BJ (cell line): Measurements from ENCODE around the gene EFNA3. TPM values are rescaled to one million over a fixed set of nuclear protein-coding genes. Genes with fewer than 3 reads are reported as not detected.

Experiments
- CTCF ChIA-PET: fragments of 350-600 bp; formaldehyde crosslinking; extraction: SDS; loops from one replicate; lab custom pipeline; 2021; ENCODE audit warnings: antibody characterized with exemption, inconsistent platforms; lab: Yijun Ruan, JAX
- POLR2A ChIA-PET: fragments of 300-600 bp; sonication (Branson Sonifier 250); formaldehyde crosslinking; extraction: SDS; loops from one replicate; lab custom pipeline; 2021; ENCODE audit warnings: antibody characterized with exemption; lab: Charles Lee
- DNase-seq: peaks from one replicate; pipeline ENCODE4 v3.0.0-alpha.2; 2011; ENCODE audit warnings: low read depth
- H3K27me3 ChIP-seq: 2 replicates; pipeline ENCODE4 v1.6.0; 2011; ENCODE audit warnings: low read length; ENCODE audit not compliant: control insufficient read depth, insufficient read depth
- H3K36me3 ChIP-seq: 2 replicates; pipeline ENCODE4 v1.5.1; 2011; ENCODE audit warnings: low read length; ENCODE audit not compliant: control insufficient read depth, insufficient read depth
- H3K4me3 ChIP-seq: 2 replicates; pipeline ENCODE4 v1.5.1; 2011; ENCODE audit warnings: low read depth, mild to moderate bottlenecking, control low read depth, low read length
- polyA plus RNA-seq: library from polyadenylated mRNA; depleted of rRNA; stranded (reverse); fragments of >200 nt; gene quantifications from 2 replicates; pipeline ENCODE4 v1.2.3, GENCODE V29; 2011
- TF ChIP-seq, protein P1 (sequence below): IDR thresholded peaks from 2 replicates; pipeline ENCODE4 v1.5.1; 2011; ENCODE audit warnings: low read depth, mild to moderate bottlenecking, control low read depth, inconsistent platforms, low read length, moderate library complexity; ENCODE audit not compliant: insufficient read depth

The EFNA3 gene
- polyA plus RNA-seq, 1 experiment = 1.8 TPM

DNA sequence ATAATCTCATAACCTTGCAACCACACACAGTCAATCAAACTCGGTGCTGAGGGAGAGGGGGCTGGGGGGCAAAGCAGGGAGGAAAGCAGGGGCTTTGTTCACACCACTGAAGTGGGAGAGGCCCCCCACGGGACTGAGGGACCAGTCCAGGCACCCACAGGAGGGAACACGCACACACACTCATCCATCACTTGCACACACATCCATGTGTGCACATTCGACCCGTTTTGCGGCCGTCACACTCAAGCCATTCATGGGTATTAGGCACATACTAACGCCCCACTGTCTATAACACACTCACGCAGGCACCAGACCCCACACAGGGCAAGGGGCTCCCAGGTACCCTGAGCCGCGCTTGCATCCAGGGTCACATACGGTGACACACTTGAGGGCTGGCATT is 14.0 kb downstream of the EFNA3 start:
- ChIA-PET CTCF (interaction anchor here (1.7 to 6.7 kb wide), 9 partner anchors 24 to 82 kb away, joined by 5 to 259 read pairs (median 15); partner anchors contain the start of genes EFNA4 and KRTCAP2), POLR2A (no interaction called here)
- no peaks in the 10 kb centered on the region for H3K36me3 ChIP-seq
- no peak overlapping the region for H3K4me3 ChIP-seq
- TF ChIP-seq, protein P1, sequence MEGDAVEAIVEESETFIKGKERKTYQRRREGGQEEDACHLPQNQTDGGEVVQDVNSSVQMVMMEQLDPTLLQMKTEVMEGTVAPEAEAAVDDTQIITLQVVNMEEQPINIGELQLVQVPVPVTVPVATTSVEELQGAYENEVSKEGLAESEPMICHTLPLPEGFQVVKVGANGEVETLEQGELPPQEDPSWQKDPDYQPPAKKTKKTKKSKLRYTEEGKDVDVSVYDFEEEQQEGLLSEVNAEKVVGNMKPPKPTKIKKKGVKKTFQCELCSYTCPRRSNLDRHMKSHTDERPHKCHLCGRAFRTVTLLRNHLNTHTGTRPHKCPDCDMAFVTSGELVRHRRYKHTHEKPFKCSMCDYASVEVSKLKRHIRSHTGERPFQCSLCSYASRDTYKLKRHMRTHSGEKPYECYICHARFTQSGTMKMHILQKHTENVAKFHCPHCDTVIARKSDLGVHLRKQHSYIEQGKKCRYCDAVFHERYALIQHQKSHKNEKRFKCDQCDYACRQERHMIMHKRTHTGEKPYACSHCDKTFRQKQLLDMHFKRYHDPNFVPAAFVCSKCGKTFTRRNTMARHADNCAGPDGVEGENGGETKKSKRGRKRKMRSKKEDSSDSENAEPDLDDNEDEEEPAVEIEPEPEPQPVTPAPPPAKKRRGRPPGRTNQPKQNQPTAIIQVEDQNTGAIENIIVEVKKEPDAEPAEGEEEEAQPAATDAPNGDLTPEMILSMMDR = no peak
- no peak for DNase-seq
- H3K27me3 ChIP-seq = peaks cover 8% of the 10 kb centered on the region

DNA sequence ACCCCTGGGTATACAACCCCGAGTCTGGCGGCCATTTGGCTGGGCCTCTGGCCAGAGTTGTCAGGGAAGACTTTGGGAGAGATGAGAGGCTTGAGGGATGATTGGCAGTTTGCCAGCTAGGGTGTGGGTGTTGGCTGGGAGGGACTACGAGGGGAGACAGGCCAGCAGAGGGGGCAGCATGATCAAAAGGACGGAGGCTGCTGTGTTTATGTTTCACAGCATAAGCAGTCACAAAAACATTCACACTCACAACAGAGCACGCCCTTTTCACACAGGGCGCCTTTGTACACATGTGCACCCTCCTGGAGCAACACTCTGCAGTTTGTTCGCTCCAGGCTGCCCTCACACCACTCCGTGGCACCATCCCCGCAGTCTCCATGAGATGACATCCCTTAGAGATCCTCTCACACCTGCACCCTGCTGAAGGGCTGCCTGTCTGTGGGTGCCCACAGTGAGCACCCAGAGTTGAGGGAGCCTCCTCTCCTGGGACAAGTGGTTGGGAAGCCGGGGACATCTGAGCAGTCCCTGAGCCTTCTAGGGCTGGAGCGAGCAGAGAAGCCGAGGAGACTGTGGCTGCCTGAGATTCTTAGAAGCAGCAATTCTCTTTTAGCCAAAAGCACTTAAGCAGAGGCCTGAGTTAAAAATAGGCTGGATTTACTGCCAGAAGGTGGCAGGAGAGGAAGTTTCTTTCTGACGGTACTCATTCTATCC is 15.4 kb downstream of the EFNA3 start:
- no peak for DNase-seq
- H3K36me3 ChIP-seq = no peaks in the 10 kb centered on the region
- peaks cover 8% of the 10 kb centered on the region for H3K27me3 ChIP-seq
- no peak overlapping the region for H3K4me3 ChIP-seq
- ChIA-PET POLR2A (no interaction called here), CTCF (interaction anchor here (2.4 to 6.7 kb wide), 2 partner anchors 73 to 74 kb away, joined by 19 to 259 read pairs; partner anchors contain the start of gene KRTCAP2)
- TF ChIP-seq, protein P1 = peak; percentile 55

DNA sequence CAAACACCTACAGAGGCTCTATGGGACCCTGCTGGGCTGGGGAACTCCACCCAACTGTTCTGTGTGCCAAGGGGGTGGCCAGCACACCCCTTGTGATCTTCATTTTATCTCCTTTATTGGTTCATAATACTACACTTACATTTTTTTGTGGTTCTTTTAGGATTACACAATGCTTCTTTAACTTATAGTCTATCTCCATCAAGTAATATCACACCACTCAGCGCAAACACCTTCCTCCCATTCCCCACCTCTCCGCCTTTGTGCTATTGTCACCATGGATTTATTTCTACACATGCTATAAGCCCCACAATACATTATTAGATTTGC is 15.9 kb downstream of the EFNA3 start:
- H3K4me3 ChIP-seq = no peak overlapping the region
- H3K36me3 ChIP-seq = no peaks in the 10 kb centered on the region
- ChIA-PET CTCF (interaction anchor here (0.8 to 2.4 kb wide), 5 partner anchors 9 to 78 kb away, joined by 3 to 19 read pairs (median 10); partner anchors contain the start of gene KRTCAP2), POLR2A (no interaction called here)
- H3K27me3 ChIP-seq = peaks cover 8% of the 10 kb centered on the region
- DNase-seq = no peak
- TF ChIP-seq, protein P1 = no peak

DNA sequence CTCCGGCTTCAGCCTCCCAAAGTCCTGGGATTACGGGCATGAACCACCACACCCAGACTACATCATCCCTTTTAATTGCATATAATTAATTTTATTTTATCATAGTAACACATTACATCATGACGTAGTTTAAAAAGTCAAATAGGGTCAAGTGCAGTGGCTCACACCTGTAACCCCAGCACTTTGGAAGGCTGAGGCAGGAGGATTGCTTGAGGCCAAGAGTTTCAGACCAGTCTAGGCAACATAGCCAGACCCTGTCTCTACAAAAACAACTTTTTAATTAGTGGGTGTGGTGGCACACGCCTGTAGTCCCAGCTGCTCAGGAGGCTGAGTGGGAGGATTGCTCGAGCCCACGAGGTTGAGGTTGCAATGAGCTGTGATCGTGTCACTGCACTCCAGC is 20.7 kb downstream of the EFNA3 start:
- no peak for DNase-seq
- H3K36me3 ChIP-seq = no peaks in the 10 kb centered on the region
- POLR2A ChIA-PET = no interaction called here
- no peak overlapping the region for H3K4me3 ChIP-seq
- CTCF ChIA-PET = interaction anchor here (1.4 to 4.5 kb wide), 4 partner anchors 13 to 74 kb away, joined by 3 to 27 read pairs (median 7); partner anchors contain the start of gene KRTCAP2
- TF ChIP-seq, protein P1 = no peak
- H3K27me3 ChIP-seq = peaks cover 4% of the 10 kb centered on the region; the same call in 1 of the 2 replicates

DNA sequence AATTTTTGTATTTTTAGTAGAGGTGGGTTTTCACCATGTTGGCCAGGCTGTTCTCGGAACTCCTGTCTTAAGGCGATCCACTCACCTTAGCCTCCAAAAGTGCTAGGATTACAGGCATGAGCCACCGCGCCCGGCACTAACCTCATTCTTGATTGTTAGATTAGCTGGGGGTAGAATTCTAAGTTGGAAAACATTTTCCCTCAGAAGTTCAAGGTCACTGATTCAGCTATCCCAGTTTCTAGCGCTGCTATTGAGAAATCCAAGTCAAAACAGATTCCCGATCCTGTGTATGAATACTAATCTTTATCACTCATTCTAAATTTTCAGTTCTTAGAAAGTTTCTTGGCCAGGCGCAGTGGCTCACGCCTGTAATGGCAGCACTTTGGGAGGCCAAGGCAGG is 24.7 kb downstream of the EFNA3 start:
- CTCF ChIA-PET = interaction anchor here (1.7 to 2.2 kb wide), 2 partner anchors 12 to 64 kb away, joined by 5 to 9 read pairs; no protein-coding TSS in a partner anchor
- POLR2A ChIA-PET = no interaction called here
- TF ChIP-seq, protein P1 = no peak
- Histone ChIP-seq H3K4me3 (no peak overlapping the region), H3K27me3 (peaks cover 7% of the 10 kb centered on the region), H3K36me3 (no peaks in the 10 kb centered on the region)
- no peak for DNase-seq
